ENCODE measurements around the gene PSTPIP2.

- TF ChIP-seq, protein P1, sequence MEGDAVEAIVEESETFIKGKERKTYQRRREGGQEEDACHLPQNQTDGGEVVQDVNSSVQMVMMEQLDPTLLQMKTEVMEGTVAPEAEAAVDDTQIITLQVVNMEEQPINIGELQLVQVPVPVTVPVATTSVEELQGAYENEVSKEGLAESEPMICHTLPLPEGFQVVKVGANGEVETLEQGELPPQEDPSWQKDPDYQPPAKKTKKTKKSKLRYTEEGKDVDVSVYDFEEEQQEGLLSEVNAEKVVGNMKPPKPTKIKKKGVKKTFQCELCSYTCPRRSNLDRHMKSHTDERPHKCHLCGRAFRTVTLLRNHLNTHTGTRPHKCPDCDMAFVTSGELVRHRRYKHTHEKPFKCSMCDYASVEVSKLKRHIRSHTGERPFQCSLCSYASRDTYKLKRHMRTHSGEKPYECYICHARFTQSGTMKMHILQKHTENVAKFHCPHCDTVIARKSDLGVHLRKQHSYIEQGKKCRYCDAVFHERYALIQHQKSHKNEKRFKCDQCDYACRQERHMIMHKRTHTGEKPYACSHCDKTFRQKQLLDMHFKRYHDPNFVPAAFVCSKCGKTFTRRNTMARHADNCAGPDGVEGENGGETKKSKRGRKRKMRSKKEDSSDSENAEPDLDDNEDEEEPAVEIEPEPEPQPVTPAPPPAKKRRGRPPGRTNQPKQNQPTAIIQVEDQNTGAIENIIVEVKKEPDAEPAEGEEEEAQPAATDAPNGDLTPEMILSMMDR (IDR thresholded peaks at IDR 0.05), result peak; percentile 62 to 75 (median 70)
- TF ChIP-seq POLR2A (IDR thresholded peaks at IDR 0.05), result no peak
Observed at GRCh38 chr18:45974088-45974536, 97.9 kb downstream of the PSTPIP2 start.

Measured in uterus (tissue), 2 donors.